GM19238 (cell line): ENCODE data around the gene TARBP1.
"Not testable (repeated sequence)": the region's sequence is repeated elsewhere in the genome, so short reads cannot be mapped to it uniquely, and the experiment has no call there.

Experiments used
- DNase-seq: peaks from one replicate; pipeline ENCODE4 v3.0.0; 2011; ENCODE audit warnings: low spot score; ENCODE audit not compliant: insufficient read length

Gene TARBP1

GRCh38 chr1:234504969-234505768 lies 26.2 kb upstream of the TARBP1 start:
- DNase-seq: no peak

- not testable (repeated sequence) for DNase-seq
These were observed 25.3 kb upstream of the TARBP1 start for GRCh38 chr1:234504251-234504650.

- DNase-seq: no peak
These were observed 24.4 kb upstream of the TARBP1 start for GRCh38 chr1:234503193-234504050.

GRCh38 chr1:234502785-234503184 lies 23.8 kb upstream of the TARBP1 start:
- no peak for DNase-seq

DNA sequence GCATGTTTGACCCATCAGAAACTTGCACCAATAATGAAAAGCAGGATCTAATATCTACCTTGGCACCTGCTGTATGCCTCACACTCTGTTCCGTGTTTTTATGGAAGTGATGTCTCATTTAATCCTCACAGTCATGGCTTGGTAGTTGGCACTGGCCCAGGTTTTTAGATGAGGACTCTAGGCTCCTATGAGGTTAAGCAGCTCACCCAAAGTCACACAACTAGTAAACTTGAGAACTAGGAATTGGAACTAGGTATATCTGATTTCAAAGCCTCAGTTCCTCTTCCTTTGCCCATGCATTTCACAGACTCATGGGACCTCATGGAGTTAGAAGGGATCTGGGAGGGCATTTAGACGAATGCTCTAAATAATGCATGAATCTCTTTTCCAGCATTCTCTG lies 21.3 kb upstream of the TARBP1 start:
- no peak for DNase-seq

DNA sequence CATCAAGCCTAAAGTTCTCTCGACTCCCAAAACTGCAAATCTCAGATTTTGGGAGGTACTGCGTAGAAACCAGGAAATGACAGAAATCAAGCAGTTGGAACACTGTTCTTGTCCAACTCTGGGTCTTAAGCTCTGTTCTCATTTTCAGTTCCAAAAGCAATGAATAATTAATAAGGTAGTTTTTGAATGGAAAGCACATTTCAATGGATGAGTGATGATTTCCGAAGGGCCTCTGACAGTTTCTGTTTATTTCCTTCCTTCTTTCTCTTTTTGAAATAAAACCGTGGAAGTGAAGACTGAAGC lies 20.9 kb upstream of the TARBP1 start:
- no peak for DNase-seq

GRCh38 chr1:234499119-234499942 lies 20.4 kb upstream of the TARBP1 start:
- DNase-seq: peak; percentile 66

- no peak for DNase-seq
These were observed 19.6 kb upstream of the TARBP1 start for GRCh38 chr1:234498448-234499118.

DNA sequence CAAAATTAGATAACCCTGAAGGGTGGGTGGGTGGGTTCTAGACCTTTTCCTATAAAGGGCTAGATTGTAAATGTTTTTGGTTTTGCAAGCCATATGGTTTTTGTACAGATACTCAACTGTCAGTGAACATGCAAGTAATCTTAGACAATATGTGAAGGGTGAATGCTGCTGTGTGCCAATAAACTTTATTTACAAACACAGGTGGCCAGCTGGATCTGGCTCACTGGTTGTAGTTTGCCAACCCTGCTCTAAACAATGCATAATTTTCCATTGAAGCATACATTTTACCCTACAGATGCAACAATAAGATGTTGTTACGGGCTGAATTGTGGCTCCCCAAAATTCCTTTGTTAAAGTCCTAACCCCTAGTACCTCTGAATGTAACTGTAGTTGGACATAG lies 18.6 kb upstream of the TARBP1 start:
- no peak for DNase-seq

DNA sequence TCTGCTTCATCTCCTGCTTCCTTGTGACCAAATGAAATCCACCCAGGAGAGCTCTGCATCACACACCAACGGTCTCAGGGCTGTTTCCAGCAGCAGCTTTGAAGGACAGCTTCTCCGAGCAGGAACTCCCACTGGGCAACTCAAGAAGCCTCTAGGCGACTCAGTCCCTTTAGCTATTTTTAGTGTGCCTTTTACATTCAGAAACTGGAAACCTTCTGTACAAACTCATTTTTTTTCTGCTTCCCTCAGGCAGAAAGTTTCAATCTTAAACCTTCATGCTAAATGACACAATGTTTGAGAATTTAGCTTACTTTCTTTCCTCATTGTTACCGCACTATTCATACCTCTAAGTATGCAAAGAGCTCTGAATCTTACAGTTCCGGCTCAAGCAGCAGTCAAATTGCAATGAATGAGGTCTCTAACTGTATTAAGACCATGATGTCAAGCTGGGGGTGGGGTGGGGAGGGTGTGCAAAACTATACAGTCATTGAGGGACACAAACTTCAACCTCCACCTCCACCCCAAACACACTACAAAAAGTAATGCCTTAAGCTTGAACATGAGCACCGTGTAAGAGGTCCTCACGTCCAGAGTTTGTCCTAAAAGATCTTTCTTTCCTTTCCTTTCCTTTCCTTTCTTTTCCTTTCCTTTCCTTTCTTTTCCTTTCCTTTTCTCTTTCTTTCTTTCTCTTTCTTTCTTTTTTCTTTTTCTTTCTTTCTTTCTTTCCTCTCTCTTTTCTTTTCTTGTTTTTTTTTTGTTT lies 16.4 kb upstream of the TARBP1 start:
- DNase-seq: no peak

DNA sequence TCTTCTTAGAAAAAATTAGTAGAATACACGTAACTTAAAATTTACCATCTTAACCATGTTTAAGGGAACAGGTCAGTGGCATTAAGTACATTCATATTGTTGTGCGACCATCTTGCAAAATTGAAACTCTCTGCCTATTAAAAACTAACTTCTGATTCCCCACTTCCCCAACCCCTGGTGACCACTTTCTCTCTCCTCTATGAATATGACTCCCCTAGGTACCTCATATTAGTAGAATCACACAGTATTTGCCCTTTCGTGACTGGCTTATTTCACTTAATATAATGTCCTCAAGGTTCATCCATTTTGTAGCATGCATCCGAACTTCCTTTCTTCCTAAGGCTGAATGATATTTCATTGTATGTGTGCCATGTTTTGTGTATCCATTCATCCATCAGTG lies 15.1 kb upstream of the TARBP1 start:
- DNase-seq: no peak

- DNase-seq: no peak
These were observed 12.0 kb upstream of the TARBP1 start for GRCh38 chr1:234490793-234491479.

DNA sequence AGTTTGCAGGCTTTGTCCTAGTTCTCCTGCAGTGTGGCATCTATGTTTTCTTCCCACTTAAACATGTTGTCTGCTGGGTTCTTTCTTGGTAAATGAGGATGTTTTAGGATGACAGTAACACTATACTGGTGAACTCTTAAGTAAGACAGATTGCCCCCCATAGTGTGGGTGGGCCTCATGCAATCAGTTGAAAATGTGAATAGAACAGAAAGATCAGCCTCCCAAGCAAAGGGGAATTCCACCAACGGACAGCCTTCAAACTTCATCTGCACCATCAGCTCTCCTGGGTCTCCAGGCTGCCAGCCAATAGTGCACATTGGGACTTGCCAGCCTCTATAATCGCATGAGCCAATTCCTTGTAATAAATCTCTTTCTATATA lies 10.7 kb upstream of the TARBP1 start:
- no peak for DNase-seq

DNA sequence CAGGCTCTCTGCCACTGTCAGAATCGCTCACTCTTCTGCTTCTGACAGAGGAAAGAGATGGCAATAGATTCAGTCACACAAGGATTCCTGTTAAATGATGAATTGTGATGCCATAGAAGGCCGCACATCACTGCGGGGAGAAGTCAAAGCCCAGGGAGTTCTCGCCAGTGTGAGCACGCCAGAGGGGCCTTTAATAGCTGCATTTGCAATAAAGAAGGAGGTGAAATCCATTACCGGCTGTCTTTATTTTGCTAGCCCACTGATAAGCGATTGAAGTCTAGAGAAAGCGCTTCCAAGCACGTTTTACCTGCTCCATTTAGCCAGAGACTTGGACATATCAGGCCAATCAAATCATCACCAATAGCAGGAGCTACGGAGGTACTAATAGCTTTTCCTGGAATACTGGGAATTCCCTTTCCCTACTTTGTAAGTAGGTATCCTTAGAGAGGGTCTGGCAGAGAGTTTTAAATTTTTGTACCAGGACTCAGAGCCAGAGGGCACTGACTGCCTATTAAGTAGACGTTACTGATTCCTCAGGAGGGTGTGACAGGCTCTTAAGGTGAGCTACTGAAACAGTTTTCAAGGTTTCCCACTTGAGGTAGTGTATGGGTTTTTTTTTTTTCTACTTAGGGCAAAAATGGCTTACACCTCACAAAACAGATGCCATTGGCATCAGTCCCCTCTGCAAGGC lies 10.2 kb upstream of the TARBP1 start:
- no peak for DNase-seq

- DNase-seq: no peak
These were observed 9.4 kb upstream of the TARBP1 start for GRCh38 chr1:234488054-234489006.

DNA sequence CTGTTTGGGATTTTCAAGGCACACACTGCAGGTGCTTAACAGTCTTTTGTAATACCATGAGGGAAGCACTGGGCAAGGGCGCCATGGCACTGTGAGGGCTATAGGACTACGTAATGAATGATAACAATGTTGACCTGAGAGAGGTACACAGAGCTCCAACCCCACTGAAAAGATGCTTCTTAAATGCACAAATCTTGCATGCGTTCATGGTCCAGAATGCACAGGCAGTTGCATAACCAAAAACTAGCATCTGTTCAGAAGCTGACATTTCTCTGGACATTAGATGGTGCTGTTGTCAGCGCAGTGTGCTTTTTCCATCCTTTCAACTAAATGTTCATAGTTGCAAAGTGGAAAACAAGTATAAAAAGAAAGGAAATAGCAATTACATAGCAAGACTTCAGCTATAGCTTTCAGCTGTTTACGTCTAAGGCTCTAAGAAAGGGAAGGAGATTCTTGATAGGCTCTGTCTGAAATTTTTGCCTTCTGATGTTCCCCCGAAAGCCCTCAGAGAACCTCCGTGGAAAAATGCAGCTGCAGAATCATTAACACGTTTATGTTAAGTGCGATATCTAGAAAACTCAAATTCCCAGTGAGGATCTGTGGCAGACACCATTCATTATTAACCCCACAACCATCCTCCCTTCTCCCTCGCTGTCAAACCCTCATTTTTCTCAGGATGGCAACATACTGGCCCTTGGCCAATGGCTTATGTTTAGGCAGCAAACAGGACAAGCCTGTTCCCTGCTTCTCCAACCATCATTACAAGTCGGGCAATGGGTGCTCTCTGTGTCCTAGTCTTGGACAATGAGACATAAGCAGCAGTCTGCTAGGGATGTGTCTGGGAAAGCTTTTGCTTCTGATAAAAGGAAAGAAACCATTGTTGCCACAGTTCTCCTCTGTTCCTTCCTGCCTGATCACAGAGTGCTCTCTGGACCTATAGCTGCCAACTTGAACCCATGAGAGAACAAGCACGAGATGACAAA lies 8.2 kb upstream of the TARBP1 start:
- DNase-seq: no peak
